Caco-2 (cell line): Measurements from ENCODE around the gene PELI2. TPM values are rescaled to one million over a fixed set of nuclear protein-coding genes. Genes with fewer than 3 reads are reported as not detected.

Experiments used
- BruUV-seq: library from RNA; stranded (reverse); fragments of 400-500 nt; replicated peaks from 2 replicates; lab custom pipeline; 2021; lab: Mats Ljungman, UMichigan
- CTCF ChIA-PET: fragments of 300-600 bp; sonication (Branson Sonifier 250); formaldehyde crosslinking; loops from one replicate; lab custom pipeline; 2022; ENCODE audit warnings: antibody characterized with exemption; lab: Charles Lee
- POLR2A ChIA-PET: fragments of 300-600 bp; sonication (Branson Sonifier 250); formaldehyde crosslinking; loops from one replicate; lab custom pipeline; 2022; ENCODE audit warnings: antibody characterized with exemption; lab: Charles Lee
- DNase-seq, 2 experiments: peaks; one replicate each; pipeline versions ENCODE4 v3.0.0 to v3.0.0-alpha.2; 2020 to 2022
- H3K27me3 ChIP-seq: replicated peaks from 2 replicates; pipeline ENCODE4 v1.6.0; 2011; ENCODE audit warnings: low read length; ENCODE audit not compliant: control insufficient read depth, insufficient read depth
- H3K36me3 ChIP-seq: 2 replicates; pipeline ENCODE4 v1.5.1; 2011; ENCODE audit warnings: low read length; ENCODE audit not compliant: control insufficient read depth, insufficient read depth
- H3K4me1 ChIP-seq: fragments of 250-450 bp; sonication (Bioruptor Pico); 2 replicates; pipeline ENCODE4 v1.5.1; 2020; ENCODE audit warnings: mild to moderate bottlenecking
- H3K4me3 ChIP-seq: 2 replicates; pipeline ENCODE4 v1.5.1; 2011; ENCODE audit warnings: low read depth, mild to moderate bottlenecking, control low read depth, low read length
- H3K9me3 ChIP-seq: fragments of 250-450 bp; sonication (Bioruptor Pico); 2 replicates; pipeline ENCODE4 v1.5.1; 2020; ENCODE audit warnings: mild to moderate bottlenecking, moderate library complexity
- H3K27ac Mint-ChIP-seq: one replicate; pipeline ENCODE4 v1.8.0; 2022; ENCODE audit warnings: mixed read lengths; ENCODE audit not compliant: unreplicated experiment
- H3K27me3 Mint-ChIP-seq: one replicate; pipeline ENCODE4 v1.8.0; 2022; ENCODE audit warnings: mixed read lengths; ENCODE audit not compliant: insufficient read depth, unreplicated experiment
- H3K36me3 Mint-ChIP-seq: one replicate; pipeline ENCODE4 v1.8.0; 2022; ENCODE audit warnings: mild to moderate bottlenecking, mixed read lengths; ENCODE audit not compliant: insufficient read depth, unreplicated experiment
- H3K4me1 Mint-ChIP-seq: one replicate; pipeline ENCODE4 v1.8.0; 2022; ENCODE audit warnings: low read depth, mixed read lengths; ENCODE audit not compliant: unreplicated experiment
- H3K4me3 Mint-ChIP-seq: one replicate; pipeline ENCODE4 v1.8.0; 2022; ENCODE audit warnings: mild to moderate bottlenecking, moderate library complexity, mixed read lengths; ENCODE audit not compliant: unreplicated experiment
- H3K9me3 Mint-ChIP-seq: one replicate; pipeline ENCODE4 v1.8.0; 2022; ENCODE audit warnings: mixed read lengths; ENCODE audit not compliant: unreplicated experiment
- CTCF ChIP-seq, 2 experiments: fragments of 200-600 bp in 1 of 2; IDR thresholded peaks; 1 replicate in 1 of 2; 2 replicates in 1 of 2; pipeline versions ENCODE4 v1.5.1 to v1.8.0; 2011 to 2022; ENCODE audit warnings: antibody characterized with exemption in 1 of 2, control low read depth in 1 of 2, inconsistent platforms in 1 of 2, low read depth in 1 of 2, low read length in 1 of 2, mild to moderate bottlenecking in 1 of 2, moderate library complexity in 1 of 2; ENCODE audit not compliant: insufficient read depth in 1 of 2, severe bottlenecking in 1 of 2, unreplicated experiment in 1 of 2
- intact Hi-C: fragments of 100-400 bp; cut with micrococcal nuclease; formaldehyde crosslinking; loops from one replicate; pipeline ENCODE4 v1.10.0; 2022; ENCODE audit not compliant: unreplicated experiment
- total RNA-seq: library from RNA; stranded (reverse); gene quantifications from 2 replicates; pipeline ENCODE4 v1.2.3, GENCODE V29; 2022

The PELI2 gene
- total RNA-seq, 1 experiment from 2014 or later, result 8.5 TPM

- Histone ChIP-seq H3K4me1 (no peaks in the 10 kb centered on the region), H3K9me3 (no peaks in the 10 kb centered on the region), H3K27me3 (no peaks in the 10 kb centered on the region), H3K4me3 (no peak overlapping the region), H3K36me3 (no peaks in the 10 kb centered on the region)
- no peaks in the 10 kb centered on the region for H3K9me3 Mint-ChIP-seq
- H3K36me3 Mint-ChIP-seq, result no peaks in the 10 kb centered on the region
- intact Hi-C loops, result no loop called here
- no peak overlapping the region for H3K4me3 Mint-ChIP-seq
- no peak for DNase-seq
- TF ChIP-seq CTCF (IDR thresholded peaks at IDR 0.05; ENCODE audit: insufficient read depth in 1 of 2, low read depth in 1 of 2, low read length in 1 of 2, severe bottlenecking in 1 of 2, unreplicated experiment in 1 of 2), result no peak
- no TSS peak for BruUV-seq
- ChIA-PET CTCF (no interaction called here), POLR2A (no interaction called here)
- no peaks in the 10 kb centered on the region for H3K4me1 Mint-ChIP-seq
- H3K27ac Mint-ChIP-seq, result no peak overlapping the region
- H3K27me3 Mint-ChIP-seq, result no peaks in the 10 kb centered on the region
Observed at GRCh38 chr14:56268039-56268438, 149.8 kb downstream of the PELI2 start.

DNA sequence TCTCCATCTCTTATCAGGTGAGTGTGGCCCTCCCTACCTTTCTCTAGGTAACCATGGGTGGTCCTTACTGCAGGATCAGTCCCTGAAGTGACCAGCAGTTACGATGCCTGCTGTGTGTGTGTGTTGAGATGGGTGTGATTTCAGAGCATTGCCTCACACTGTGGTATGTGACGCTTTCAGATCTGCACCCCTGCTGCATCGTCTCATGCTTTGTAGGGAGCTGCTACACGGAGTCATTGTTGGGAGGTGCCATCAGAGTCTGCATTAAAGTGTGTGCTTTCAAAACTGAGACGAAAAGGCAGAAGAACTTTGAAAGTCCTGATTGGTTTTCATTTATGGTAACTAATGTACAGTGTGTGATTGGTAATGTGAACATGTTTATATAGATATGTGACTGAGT lies 150.5 kb downstream of the PELI2 start:
- H3K9me3 Mint-ChIP-seq, result no peaks in the 10 kb centered on the region
- CTCF ChIA-PET, result no interaction called here

GRCh38 chr14:56270921-56271320 lies 152.7 kb downstream of the PELI2 start:
- CTCF ChIA-PET, result no interaction called here
- Mint-ChIP-seq H3K9me3 (no peaks in the 10 kb centered on the region), H3K27ac (no peak overlapping the region), H3K4me3 (no peak overlapping the region), H3K4me1 (no peaks in the 10 kb centered on the region), H3K27me3 (no peaks in the 10 kb centered on the region), H3K36me3 (no peaks in the 10 kb centered on the region)
- Histone ChIP-seq H3K36me3 (no peaks in the 10 kb centered on the region), H3K4me3 (no peak overlapping the region), H3K9me3 (no peaks in the 10 kb centered on the region), H3K4me1 (no peaks in the 10 kb centered on the region), H3K27me3 (no peaks in the 10 kb centered on the region)
- intact Hi-C loops, result no loop called here
- no peak for TF ChIP-seq CTCF (IDR thresholded peaks at IDR 0.05; ENCODE audit: insufficient read depth in 1 of 2, low read depth in 1 of 2, low read length in 1 of 2, severe bottlenecking in 1 of 2, unreplicated experiment in 1 of 2)
- no peak for DNase-seq
- BruUV-seq, result no TSS peak
- POLR2A ChIA-PET, result no interaction called here

More for the DNA sequence above, 150.5 kb downstream of the PELI2 start:
- Mint-ChIP-seq H3K36me3 (no peaks in the 10 kb centered on the region), H3K4me1 (no peaks in the 10 kb centered on the region), H3K4me3 (no peak overlapping the region), H3K27me3 (no peaks in the 10 kb centered on the region), H3K27ac (no peak overlapping the region)
- POLR2A ChIA-PET, result no interaction called here
- H3K9me3 ChIP-seq, result no peaks in the 10 kb centered on the region
- intact Hi-C loops, result no loop called here
- H3K4me3 ChIP-seq, result no peak overlapping the region
- H3K4me1 ChIP-seq, result no peaks in the 10 kb centered on the region
- H3K36me3 ChIP-seq, result no peaks in the 10 kb centered on the region
- DNase-seq, result no peak
- H3K27me3 ChIP-seq, result no peaks in the 10 kb centered on the region
- no peak for TF ChIP-seq CTCF (IDR thresholded peaks at IDR 0.05; ENCODE audit: insufficient read depth in 1 of 2, low read depth in 1 of 2, low read length in 1 of 2, severe bottlenecking in 1 of 2, unreplicated experiment in 1 of 2)
- BruUV-seq, result no TSS peak
